SJCRH30 (cell line): ENCODE results near the gene ENTPD3. TPM values are rescaled to one million over a fixed set of nuclear protein-coding genes. Genes with fewer than 3 reads are reported as not detected.

Experiments
- DNase-seq, 2 experiments: peaks; one replicate each; pipeline ENCODE4 v3.0.0-alpha.2; 2015 to 2020
- H3K27ac ChIP-seq: fragments of 250-450 bp; sonication (Bioruptor Pico); 2 replicates; pipeline ENCODE4 v1.5.1; 2020; ENCODE audit warnings: mild to moderate bottlenecking, moderate library complexity
- H3K27me3 ChIP-seq: fragments of 250-450 bp; sonication (Bioruptor Pico); 2 replicates; pipeline ENCODE4 v1.5.1; 2020; ENCODE audit warnings: mild to moderate bottlenecking, moderate library complexity
- H3K36me3 ChIP-seq: fragments of 250-450 bp; sonication (Bioruptor Pico); 2 replicates; pipeline ENCODE4 v1.5.1; 2020; ENCODE audit warnings: mild to moderate bottlenecking, moderate library complexity
- H3K4me1 ChIP-seq: fragments of 250-450 bp; sonication (Bioruptor Pico); 2 replicates; pipeline ENCODE4 v1.5.1; 2020; ENCODE audit warnings: mild to moderate bottlenecking, moderate library complexity
- H3K4me3 ChIP-seq: fragments of 250-450 bp; sonication (Bioruptor Pico); 2 replicates; pipeline ENCODE4 v1.5.1; 2020; ENCODE audit warnings: mild to moderate bottlenecking, moderate library complexity
- H3K9me3 ChIP-seq: fragments of 250-450 bp; sonication (Bioruptor Pico); replicated peaks from 2 replicates; pipeline ENCODE4 v1.5.1; 2020; ENCODE audit warnings: mild to moderate bottlenecking, moderate library complexity
- total RNA-seq: library from RNA; depleted of rRNA; stranded (reverse); fragments of >200 nt; shearing (Covaris generic); gene quantifications from 2 replicates; pipeline ENCODE4 v1.2.3, GENCODE V29; 2014; rRNA removed

The ENTPD3 gene
- total RNA-seq: not detected in 2 replicates

- no peak within 1 kb of the TSS for H3K4me3 ChIP-seq
- H3K9me3 ChIP-seq: no peaks in the 10 kb centered on the region
- no peaks in the 10 kb centered on the region for H3K36me3 ChIP-seq
Measured at GRCh38 chr3:40387001-40387894, at the start of gene ENTPD3. Gene ENTPD3, plus strand, starts transcription at chr3:40387184. Its CDS starts 874 bp downstream, at chr3:40388058.

GRCh38 chr3:40339871-40340270 is 47.1 kb upstream of the ENTPD3 start:
- Histone ChIP-seq H3K4me1 (no peaks in the 10 kb centered on the region), H3K36me3 (no peaks in the 10 kb centered on the region), H3K9me3 (no peaks in the 10 kb centered on the region), H3K27me3 (no peaks in the 10 kb centered on the region), H3K4me3 (no peak overlapping the region), H3K27ac (no peak overlapping the region)
- DNase-seq: no peak

More at GRCh38 chr3:40387001-40387894, at the start of gene ENTPD3:
- H3K27me3 ChIP-seq: no peaks in the 10 kb centered on the region
- no peak for DNase-seq
- no peaks in the 10 kb centered on the region for H3K4me1 ChIP-seq
- H3K27ac ChIP-seq: no peak within 1 kb of the TSS

GRCh38 chr3:40340541-40341170 is 46.3 kb upstream of the ENTPD3 start:
- no peak for DNase-seq
- Histone ChIP-seq H3K27ac (no peak overlapping the region), H3K36me3 (no peaks in the 10 kb centered on the region), H3K27me3 (no peaks in the 10 kb centered on the region), H3K4me3 (no peak overlapping the region), H3K9me3 (no peaks in the 10 kb centered on the region), H3K4me1 (no peaks in the 10 kb centered on the region)

GRCh38 chr3:40341671-40342070 is 45.3 kb upstream of the ENTPD3 start:
- no peak overlapping the region for H3K27ac ChIP-seq

GRCh38 chr3:40350529-40350928 is 36.5 kb upstream of the ENTPD3 start:
- Histone ChIP-seq H3K27me3 (no peaks in the 10 kb centered on the region), H3K9me3 (no peaks in the 10 kb centered on the region), H3K27ac (no peak overlapping the region), H3K4me1 (no peaks in the 10 kb centered on the region), H3K4me3 (no peak overlapping the region), H3K36me3 (no peaks in the 10 kb centered on the region)
- no peak for DNase-seq

More at GRCh38 chr3:40341671-40342070, 45.3 kb upstream of the ENTPD3 start:
- Histone ChIP-seq H3K4me3 (no peak overlapping the region), H3K9me3 (no peaks in the 10 kb centered on the region), H3K4me1 (no peaks in the 10 kb centered on the region), H3K36me3 (no peaks in the 10 kb centered on the region), H3K27me3 (no peaks in the 10 kb centered on the region)
- no peak for DNase-seq

- H3K9me3 ChIP-seq: no peaks in the 10 kb centered on the region
- H3K4me1 ChIP-seq: no peaks in the 10 kb centered on the region
- H3K27me3 ChIP-seq: no peaks in the 10 kb centered on the region
- H3K27ac ChIP-seq: no peak overlapping the region
- no peak overlapping the region for H3K4me3 ChIP-seq
- no peaks in the 10 kb centered on the region for H3K36me3 ChIP-seq
- DNase-seq: no peak
Measured at GRCh38 chr3:40355410-40355809, 31.6 kb upstream of the ENTPD3 start.

- no peak for DNase-seq
- H3K36me3 ChIP-seq: no peaks in the 10 kb centered on the region
- H3K27me3 ChIP-seq: no peaks in the 10 kb centered on the region
- no peaks in the 10 kb centered on the region for H3K4me1 ChIP-seq
- no peak overlapping the region for H3K4me3 ChIP-seq
- H3K9me3 ChIP-seq: no peaks in the 10 kb centered on the region
- H3K27ac ChIP-seq: no peak overlapping the region
Measured at GRCh38 chr3:40358454-40358853, 28.5 kb upstream of the ENTPD3 start.

GRCh38 chr3:40363674-40364073 is 23.3 kb upstream of the ENTPD3 start:
- no peaks in the 10 kb centered on the region for H3K4me1 ChIP-seq
- no peaks in the 10 kb centered on the region for H3K27me3 ChIP-seq
- H3K36me3 ChIP-seq: no peaks in the 10 kb centered on the region
- no peaks in the 10 kb centered on the region for H3K9me3 ChIP-seq
- H3K27ac ChIP-seq: no peak overlapping the region
- H3K4me3 ChIP-seq: no peak overlapping the region
- DNase-seq: no peak

GRCh38 chr3:40366203-40367162 is 20.5 kb upstream of the ENTPD3 start:
- Histone ChIP-seq H3K4me3 (no peak overlapping the region), H3K36me3 (no peaks in the 10 kb centered on the region), H3K27me3 (no peaks in the 10 kb centered on the region), H3K27ac (no peak overlapping the region), H3K9me3 (no peaks in the 10 kb centered on the region), H3K4me1 (no peaks in the 10 kb centered on the region)
- no peak for DNase-seq

- no peaks in the 10 kb centered on the region for H3K36me3 ChIP-seq
- H3K4me1 ChIP-seq: no peaks in the 10 kb centered on the region
- no peak for DNase-seq
- H3K9me3 ChIP-seq: no peaks in the 10 kb centered on the region
- H3K4me3 ChIP-seq: no peak overlapping the region
- no peaks in the 10 kb centered on the region for H3K27me3 ChIP-seq
- H3K27ac ChIP-seq: no peak overlapping the region
Measured at GRCh38 chr3:40369716-40370115, 17.3 kb upstream of the ENTPD3 start.

GRCh38 chr3:40377822-40378221 is 9.2 kb upstream of the ENTPD3 start:
- no peak for DNase-seq
- Histone ChIP-seq H3K9me3 (no peaks in the 10 kb centered on the region), H3K27ac (no peak overlapping the region), H3K36me3 (no peaks in the 10 kb centered on the region), H3K27me3 (no peaks in the 10 kb centered on the region), H3K4me3 (no peak overlapping the region), H3K4me1 (no peaks in the 10 kb centered on the region)

- H3K4me3 ChIP-seq: no peak overlapping the region
- H3K27me3 ChIP-seq: no peaks in the 10 kb centered on the region
- H3K36me3 ChIP-seq: no peaks in the 10 kb centered on the region
- no peak overlapping the region for H3K27ac ChIP-seq
- no peak for DNase-seq
- H3K9me3 ChIP-seq: no peaks in the 10 kb centered on the region
- no peaks in the 10 kb centered on the region for H3K4me1 ChIP-seq
Measured at GRCh38 chr3:40379674-40380306, 7.2 kb upstream of the ENTPD3 start.

GRCh38 chr3:40381904-40382616 is 4.9 kb upstream of the ENTPD3 start:
- H3K9me3 ChIP-seq: no peaks in the 10 kb centered on the region
- H3K36me3 ChIP-seq: no peaks in the 10 kb centered on the region
- no peak overlapping the region for H3K27ac ChIP-seq
- H3K27me3 ChIP-seq: no peaks in the 10 kb centered on the region
- no peak overlapping the region for H3K4me3 ChIP-seq
- H3K4me1 ChIP-seq: no peaks in the 10 kb centered on the region
- DNase-seq: no peak

GRCh38 chr3:40382617-40382979 is 4.4 kb upstream of the ENTPD3 start:
- Histone ChIP-seq H3K4me3 (no peak overlapping the region), H3K9me3 (no peaks in the 10 kb centered on the region), H3K36me3 (no peaks in the 10 kb centered on the region), H3K27ac (no peak overlapping the region), H3K4me1 (no peaks in the 10 kb centered on the region), H3K27me3 (no peaks in the 10 kb centered on the region)
- no peak for DNase-seq
